Stromal cell of bone marrow (primary cell): ENCODE data around the gene ROR2.

Source experiments
- DNase-seq: peaks from one replicate; pipeline ENCODE4 v3.0.0-alpha.2; 2012; ENCODE audit warnings: low read depth

Gene ROR2

DNA sequence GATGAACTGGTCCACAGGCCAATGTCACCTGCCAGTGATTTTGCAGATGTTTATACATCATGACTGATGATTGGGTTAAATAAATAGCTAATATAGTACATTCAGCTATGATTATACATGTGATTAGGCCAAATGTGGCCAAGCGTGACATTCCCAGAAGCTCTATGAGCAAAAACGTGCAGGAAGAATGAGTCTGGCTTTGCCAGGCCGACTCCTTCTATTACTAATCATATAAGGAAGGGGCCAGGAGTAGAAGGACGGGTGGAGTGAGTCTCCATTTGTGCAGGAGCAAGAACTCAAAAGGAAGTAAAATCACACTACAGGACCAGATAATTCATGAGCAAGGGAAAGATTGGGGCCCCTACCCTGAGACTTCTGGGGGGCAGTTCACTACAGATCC lies 178.2 kb downstream of the ROR2 start:
- no peak for DNase-seq

DNA sequence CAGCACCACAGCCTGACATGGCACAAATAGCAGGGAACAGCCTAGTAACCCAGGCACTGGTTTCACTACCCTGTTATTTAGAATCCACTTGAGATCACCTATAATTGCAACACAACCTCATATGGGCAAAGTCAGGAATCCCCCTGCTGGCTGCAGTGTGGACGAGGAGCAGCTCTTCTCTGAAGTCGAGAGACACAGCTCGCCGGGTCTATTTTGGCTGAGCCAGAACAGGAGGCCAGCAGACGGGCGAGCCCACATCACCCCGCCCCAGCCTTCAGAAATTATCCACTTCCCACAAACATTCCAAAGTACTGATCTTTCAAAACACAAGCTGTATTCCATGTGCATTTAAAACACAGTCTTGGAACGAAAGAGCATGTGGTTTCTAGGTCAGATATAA lies 179.0 kb downstream of the ROR2 start:
- DNase-seq, result peak; percentile 78

DNA sequence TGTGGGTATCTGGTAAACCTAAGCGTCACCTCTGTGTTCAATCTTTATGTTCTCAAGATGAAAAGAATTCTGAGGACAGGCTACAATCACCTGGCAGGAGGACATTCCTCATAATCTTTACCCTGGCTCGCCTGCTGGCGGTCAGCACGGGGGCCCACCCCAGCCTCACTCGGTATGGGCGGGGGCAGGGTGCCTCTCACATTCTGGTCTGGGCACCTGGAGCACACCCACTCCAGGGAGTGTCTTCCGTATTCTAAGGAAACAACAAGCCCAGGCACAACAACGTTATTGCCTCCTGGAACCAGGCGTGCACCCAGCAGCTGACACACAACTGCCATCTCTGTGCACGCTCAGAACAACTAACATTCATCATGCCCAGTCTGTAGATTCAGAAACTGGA lies 179.8 kb downstream of the ROR2 start:
- no peak for DNase-seq

DNA sequence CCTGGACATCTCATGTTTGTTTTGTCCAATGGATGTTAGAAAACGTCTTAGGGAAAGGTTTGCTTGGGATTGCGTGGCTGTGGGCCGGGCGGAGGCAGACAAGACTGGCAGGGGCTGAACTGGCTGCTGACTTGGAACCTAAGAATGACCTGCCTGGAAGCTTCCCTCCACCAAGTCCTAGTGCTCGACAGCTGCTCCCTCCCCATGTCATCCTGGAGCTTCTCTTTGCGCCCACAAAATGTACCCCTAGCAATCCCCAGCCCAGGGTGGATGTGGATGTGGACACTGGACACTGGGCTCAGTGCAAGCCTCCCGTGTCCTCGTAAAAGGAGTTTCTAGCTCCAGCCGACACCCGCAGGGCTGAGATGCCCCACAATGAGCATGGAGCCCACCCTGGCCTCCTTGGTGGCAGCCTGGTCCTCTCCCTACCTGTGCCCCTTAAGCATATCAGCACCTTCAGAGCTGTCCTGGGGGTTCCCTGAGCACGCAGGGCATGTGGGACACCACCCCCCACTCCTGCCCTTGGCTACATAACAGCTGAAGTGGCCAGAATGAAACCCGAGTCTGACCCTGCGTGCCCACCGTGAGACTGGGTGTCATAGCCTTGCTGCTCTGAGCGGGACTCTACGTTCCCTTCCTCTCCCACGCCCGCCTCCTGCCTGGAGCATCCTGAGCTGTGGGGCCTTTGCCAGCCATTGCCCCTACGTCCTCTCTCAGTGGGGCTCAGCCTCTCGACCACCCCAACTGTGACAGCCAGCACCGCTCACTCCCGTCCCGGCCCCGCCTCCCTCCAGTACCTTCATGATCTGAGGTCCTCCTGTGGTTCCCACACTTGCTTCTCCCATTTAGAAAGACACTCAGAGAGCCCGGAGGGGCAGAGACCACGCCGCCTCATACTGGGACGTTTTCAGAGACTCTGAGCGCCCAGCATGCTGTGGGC lies 180.8 kb downstream of the ROR2 start:
- DNase-seq, result no peak

DNA sequence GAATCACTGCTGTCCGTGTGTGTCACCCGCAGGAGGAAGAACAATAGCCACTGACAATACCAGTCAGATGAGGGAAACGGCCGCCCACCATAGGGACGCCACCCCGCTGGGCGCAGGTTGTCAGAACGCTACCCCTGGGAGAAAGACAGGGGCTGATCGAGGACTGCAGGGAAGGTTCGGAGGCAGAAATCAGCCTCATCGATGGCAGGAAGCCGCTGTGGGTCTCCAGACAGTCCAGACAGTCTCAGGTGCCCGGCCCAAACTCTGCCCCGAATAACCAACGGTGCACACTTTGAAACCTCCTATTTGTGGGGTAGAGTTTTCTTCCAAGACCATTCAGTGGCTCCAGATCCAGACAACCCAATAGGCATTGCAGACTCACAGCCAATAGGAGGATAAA lies 181.5 kb downstream of the ROR2 start:
- no peak for DNase-seq

DNA sequence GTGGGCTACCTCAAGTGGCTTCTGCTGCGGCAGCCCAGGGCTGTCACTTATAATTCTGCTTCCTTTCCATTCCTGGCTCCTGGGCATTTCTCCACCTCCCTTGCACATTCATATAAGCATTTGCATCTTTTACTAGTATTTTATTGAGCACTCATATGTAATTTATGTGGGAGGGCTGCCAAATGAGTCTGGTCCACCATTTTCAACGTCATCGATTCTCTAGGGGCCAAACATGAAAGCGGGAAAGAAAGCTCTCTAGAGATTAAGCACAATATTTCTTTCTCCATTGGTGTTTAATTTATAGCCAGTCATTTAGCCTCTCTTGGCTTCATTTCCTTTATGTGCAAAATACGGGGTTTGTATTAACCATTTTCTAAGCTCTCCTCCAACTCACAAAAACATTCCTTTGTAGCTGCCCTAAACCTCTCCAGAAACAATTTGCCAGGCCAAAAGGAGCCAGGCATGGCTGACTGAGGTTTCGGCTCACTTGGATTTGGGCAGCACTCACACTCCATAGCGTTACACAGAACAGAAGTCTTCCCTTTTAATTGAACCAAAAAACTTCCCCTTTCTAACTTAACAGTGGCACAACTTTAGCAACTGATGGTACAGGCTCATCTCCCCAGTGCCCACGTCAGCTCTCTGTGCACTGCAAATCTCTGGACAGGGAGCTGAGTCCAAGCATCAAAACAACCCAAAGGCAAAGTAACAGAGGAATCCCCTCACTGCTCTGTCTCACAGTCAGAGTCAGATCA lies 183.5 kb downstream of the ROR2 start:
- DNase-seq, result no peak

DNA sequence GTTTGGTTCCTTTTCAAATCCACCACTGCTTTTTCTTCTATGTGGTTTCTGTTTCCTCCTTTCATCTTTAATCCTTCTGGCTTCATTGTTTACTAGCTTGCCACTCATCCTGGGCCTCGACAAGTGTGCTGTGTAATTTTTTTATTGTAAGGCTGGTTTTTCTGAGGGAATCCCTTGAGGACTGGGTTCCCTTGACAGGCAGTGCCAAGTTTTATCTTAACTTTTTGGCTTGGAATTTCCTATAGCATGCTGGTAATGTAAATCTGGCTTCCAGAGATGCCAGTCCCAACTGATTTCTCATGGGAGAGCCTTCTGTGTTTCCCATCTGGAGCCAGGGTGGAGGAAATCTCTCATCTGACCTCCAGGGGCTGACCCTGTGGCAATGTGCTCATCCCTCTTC lies 184.7 kb downstream of the ROR2 start:
- DNase-seq, result no peak

DNA sequence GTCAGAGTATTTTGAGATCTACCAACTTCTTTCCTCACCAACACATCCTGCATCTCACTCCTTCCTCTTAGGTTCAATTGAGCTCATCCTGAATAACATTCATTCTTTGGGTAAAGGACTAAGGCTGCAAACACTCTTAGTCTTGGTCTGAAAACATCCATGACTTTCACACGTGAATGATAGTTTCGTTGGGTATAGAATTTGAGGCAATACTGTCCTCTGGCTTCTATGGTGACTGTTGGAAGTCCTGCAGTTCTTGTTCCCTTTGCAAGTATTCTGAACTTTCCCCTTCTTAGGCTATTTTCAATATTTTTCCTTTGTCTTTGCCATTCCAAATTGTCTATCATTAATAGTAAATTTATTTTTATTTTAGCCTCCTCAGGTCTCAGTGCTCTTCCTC lies 185.4 kb downstream of the ROR2 start:
- no peak for DNase-seq

DNA sequence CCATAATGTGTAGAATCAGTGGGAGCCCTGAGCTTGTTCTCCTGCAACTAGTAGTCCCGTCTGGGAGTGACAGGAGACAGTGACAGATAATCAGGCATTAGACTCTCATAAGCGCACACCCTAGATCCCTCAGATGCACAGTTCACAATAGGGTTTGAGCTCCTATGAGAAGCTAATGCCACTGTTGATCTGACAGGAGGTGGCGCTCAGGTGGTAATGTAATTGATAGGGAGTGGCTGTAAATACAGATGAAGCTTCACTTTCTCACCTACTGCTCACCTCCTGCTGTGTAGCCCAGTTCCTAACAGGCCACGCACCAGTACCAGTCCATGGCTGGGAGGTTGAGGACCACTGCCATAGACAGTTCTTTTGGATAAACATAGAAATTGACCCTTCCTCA lies 188.7 kb downstream of the ROR2 start:
- no peak for DNase-seq

DNA sequence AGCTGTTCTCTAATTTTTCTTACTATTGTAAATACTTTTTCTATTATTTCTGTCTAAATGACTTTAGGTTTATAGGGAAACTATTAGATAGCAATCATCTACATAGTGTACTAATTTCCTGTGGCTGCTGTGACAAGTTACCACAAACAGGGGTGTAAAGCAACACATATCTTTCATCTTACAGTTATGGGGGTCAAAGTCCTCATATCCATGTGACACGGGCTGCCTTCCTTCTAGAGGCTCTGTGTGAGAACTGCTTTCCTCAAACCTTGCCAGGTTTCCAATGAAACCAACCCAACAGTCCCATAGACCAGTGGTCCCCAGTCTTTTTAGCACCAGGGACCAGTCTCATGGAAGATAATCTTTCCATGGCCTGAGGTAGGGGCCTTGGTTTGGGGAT lies 189.1 kb downstream of the ROR2 start:
- DNase-seq, result no peak

DNA sequence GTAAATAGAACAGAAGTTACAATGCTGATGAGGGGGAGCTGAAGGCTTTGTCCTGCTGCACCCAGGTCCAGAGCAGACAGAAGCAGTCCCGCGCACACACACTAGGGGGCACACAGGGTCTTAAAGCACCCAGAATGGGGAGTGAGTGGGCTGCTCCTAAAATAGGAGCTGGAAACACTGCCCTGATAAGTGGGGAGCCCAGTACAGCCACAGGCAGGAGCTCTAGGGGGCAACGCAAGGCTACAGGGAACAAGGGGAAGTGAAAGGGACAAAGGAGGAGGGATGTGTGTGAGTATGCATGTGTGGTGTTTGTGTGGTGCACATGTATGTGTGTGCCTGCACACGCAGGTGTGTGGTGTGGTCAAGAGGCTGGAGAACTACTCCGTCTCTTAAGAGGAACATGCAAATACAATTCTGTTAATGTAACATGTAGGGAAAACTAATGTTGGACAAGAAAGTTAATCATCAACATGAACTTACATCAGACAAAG lies 191.5 kb downstream of the ROR2 start:
- DNase-seq, result peak; percentile 31

DNA sequence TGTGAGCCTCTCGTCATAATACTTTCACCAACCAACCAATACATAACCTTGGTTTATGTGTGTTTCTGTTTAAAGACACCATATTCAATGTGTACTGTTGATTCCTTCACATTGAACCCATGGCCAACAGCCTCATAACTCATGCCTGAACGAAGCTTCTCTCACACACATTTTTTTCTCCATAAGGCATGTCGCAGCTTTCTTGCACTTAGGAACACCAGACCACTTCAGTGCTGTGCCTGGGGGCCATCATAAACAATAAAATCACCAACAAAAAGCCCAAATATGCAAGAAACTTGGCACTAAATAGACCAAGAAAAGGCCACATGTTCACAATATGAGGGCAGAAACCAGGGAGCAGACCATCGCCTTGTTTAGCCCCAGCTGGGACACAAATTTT lies 192.2 kb downstream of the ROR2 start:
- no peak for DNase-seq

DNA sequence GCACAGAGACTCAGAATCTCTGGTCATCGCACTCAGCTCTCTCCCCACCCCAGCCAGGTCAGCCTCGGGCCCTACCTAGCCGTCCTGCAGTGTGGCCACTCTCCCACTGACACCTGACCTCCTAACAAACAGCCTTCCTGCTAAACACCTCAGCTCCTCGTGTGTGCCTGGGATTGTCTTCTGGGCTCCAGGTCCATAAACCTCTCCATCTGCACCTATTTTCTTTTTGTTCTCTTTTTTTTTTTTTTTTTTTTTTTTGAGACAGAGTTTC lies 193.6 kb downstream of the ROR2 start:
- DNase-seq, result no peak

DNA sequence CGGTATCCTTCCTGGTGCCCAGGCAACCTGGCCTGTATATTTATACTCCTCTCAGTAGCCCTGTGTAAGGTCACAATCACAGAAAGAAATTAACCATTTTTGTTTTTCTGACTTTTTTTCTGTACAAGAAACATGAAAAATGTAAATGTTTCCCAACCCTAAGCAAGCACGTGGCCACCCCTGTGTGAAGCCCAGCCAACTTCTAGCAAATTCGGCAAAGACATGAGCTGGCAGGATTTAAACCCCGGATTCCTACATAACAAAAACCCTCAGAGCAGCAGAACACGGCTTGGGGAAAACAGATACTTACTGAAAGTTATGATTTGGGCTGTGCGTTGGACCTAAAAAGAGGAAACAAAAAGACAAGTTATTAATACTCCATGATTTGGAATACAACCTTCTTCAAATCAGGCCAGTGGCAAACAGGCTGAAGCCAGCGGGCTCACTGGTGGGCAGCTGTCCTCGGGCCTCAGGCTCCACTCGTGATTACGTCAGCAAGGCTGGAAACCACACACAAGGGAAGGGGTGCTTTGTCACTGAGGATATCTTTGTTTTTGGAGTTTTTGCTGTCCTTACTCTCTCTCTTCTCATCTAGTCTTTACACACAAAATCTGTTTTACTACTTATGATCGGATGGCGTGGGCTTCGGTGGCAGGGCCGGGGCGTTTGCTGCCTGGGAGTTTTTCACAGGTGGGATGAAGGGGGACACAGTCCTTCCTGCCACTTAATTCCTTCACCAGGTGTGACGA lies 194.1 kb downstream of the ROR2 start:
- DNase-seq, result no peak

DNA sequence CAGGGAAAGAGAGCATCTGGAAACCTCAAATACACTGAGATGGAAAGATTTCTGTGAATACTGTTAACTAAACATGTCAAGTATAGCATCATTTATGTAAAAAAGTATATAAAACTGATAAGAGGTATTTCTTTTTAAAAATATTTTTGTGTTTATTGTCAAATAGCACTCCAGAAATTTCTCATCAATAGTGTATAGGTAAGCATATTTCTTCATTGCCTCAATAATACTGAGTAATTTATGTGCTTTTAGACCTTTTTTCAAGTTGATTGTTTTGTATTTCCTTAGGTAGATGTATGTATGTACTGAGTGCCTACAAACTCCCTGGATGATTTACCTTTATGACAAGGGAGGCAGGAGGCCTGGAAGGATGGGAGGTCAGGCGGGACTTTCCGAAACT lies 196.3 kb downstream of the ROR2 start:
- no peak for DNase-seq

DNA sequence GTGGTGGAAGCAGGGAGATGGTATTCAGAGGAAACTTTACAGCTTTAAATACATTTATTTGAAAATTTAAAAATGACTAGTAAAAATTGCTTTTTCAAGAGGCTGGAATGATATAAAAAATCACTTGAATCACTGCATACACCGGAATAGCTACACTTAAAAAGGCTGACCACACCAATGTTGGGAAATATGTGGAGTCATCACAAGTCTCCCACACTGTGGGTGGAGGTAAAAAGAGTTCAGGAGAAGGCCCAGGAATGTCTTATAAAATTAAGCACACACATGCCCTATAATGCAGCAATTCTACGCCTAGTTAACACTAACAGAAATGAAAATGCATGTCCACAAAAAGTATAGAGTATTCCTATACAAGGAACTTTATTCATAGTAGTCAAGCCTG lies 198.1 kb downstream of the ROR2 start:
- DNase-seq, result peak; percentile 48

DNA sequence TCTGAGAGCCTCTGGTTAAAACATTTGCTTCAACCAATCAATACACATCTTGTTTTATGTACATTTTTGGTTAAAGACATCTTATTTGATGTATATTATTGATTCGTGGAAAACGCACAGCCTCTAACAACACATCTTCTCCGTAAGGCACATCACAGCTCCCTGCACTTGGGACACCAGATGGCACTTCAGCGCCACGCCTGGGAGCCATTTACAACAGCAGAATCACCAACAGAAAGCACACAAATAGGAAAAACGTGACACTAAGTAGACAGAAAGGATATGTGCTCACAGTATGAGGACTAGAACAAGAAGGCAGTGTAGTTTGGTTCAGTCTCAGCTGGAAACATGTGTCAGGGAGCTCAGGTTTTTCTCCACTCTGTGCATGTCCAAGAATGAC lies 199.7 kb downstream of the ROR2 start:
- no peak for DNase-seq

DNA sequence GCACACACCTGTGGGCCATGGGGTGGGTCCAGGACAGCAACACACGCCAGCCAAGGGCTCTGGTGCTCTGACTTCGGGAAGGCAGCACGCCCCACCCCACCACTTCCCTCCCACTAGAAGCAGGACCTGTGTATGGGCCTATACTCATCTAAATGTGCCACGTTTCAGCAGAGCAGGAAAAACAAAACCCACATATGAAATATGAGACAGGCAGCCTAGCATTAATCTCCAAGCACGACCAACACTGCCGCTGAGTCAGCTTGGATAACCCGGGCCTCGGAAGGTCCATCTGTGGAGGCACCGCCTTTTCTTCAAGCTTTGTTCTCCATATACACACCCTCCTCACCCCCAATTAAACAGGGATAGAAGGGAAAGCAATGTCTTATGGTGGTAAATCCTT lies 203.1 kb downstream of the ROR2 start:
- no peak for DNase-seq

DNA sequence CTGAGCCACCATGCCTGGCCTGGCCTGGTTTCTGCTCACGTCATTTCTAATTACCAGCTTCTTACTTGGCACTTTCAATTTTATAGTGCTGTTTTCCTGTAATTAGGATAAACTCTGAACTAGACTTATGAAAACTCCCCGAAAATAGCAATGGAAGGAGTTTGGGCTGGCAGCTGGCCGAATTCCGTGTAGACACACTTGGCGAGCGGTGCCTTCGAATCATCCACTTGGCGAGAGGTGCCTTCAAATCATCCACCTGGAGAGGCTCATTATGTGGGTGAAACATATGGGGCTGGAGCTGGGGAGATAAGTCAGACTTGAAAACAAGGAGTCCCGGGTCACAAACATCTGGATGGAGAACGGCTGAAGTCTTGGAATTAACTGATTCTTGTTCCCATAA lies 203.7 kb downstream of the ROR2 start:
- DNase-seq, result no peak

DNA sequence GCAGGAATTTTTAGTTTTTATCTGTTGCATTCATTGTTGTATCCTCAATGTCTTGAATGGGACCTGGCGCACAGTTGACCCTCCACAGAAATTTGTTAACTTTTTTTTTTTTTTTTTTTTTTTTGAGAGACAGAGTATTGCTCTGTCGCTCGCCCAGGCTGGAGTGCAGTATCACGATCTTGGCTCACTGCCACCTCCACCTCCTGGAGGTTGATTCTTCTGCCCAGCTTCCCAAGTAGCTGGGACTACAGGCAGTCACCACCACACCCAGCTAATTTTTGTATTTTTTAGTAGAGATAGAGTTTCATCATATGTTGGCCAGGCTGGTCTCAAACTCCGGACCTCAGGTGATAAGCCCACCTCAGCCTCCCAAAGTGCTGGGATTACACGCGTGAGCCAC lies 205.9 kb downstream of the ROR2 start:
- DNase-seq, result no peak

DNA sequence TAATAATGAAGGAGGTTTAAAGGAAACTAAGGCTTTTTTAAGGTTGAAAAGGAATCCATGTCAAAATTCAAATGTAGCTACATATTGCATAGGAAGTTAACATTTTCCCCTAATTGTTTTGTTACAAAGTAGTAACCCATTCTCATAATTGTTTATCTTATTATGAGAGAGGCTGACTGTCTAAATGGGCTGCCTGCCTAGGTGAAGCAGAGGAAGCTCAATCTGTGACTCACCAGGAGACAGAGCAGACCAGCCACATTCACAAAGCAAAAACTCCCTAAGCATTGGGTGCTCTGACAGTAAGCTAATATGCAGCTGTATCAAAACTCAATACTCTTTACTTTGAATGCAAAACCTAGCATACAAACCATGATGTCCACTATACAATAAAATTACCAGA lies 208.5 kb downstream of the ROR2 start:
- DNase-seq, result peak; percentile 51

DNA sequence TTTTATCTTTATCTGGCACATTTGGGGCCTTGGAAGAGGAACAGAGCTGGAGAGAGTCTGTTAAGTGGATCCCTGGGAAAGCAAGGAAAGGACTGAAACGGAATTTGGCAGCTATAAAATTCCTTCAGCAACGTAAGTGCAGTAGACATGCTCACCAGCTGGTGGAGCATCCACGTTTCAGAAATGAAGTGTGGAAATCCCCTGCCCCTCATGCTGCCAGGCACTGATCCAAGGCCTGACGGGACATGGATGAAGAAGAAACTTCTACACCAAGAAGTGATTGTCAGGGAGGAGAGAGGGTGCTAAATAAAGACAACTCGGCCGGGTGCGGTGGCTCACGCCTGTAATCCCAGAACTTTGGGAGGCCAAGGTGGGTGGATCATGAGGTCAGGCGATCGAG lies 209.3 kb downstream of the ROR2 start:
- DNase-seq, result peak; percentile 31
